Dermis microvascular lymphatic vessel endothelial cell (primary cell): Measurements from ENCODE around the gene EMX1. TPM values are rescaled to one million over a fixed set of nuclear protein-coding genes. Genes with fewer than 3 reads are reported as not detected.

Experiments used
- DNase-seq, 2 donors: peaks; one replicate each; pipeline versions ENCODE4 v3.0.0 to v3.0.0-alpha.2; 2010; ENCODE audit warnings: low read depth in 2 of 2
- total RNA-seq: library from RNA; depleted of rRNA; stranded (reverse); fragments of >200 nt; gene quantifications from 2 replicates; pipeline ENCODE4 v1.2.1, GENCODE V29; 2014

The EMX1 gene
- total RNA-seq, 1 donor from 2014 or later: not detected

- DNase-seq: no peak
Observed at GRCh38 chr2:72942881-72943418, 25.6 kb downstream of the EMX1 start.

GRCh38 chr2:72943540-72944395, 26.4 kb downstream of the EMX1 start:
- no peak for DNase-seq

- no peak for DNase-seq
Observed at GRCh38 chr2:72944804-72945449, 27.6 kb downstream of the EMX1 start.

GRCh38 chr2:72945450-72946019, 28.2 kb downstream of the EMX1 start:
- DNase-seq: no peak

- no peak for DNase-seq
Observed at GRCh38 chr2:72946466-72946865, 29.1 kb downstream of the EMX1 start.

- no peak for DNase-seq
Observed at GRCh38 chr2:72947952-72948830, 30.9 kb downstream of the EMX1 start.

- no peak for DNase-seq
Observed at GRCh38 chr2:72949045-72949444, 31.7 kb downstream of the EMX1 start.

GRCh38 chr2:72949642-72950041, 32.3 kb downstream of the EMX1 start:
- DNase-seq: no peak

- DNase-seq: no peak
Observed at GRCh38 chr2:72950558-72951255, 33.4 kb downstream of the EMX1 start.

- DNase-seq: no peak
Observed at GRCh38 chr2:72951303-72952095, 34.2 kb downstream of the EMX1 start.

GRCh38 chr2:72952110-72952823, 34.9 kb downstream of the EMX1 start:
- DNase-seq: no peak

GRCh38 chr2:72952961-72953360, 35.6 kb downstream of the EMX1 start:
- DNase-seq: no peak

GRCh38 chr2:72953528-72953927, 36.2 kb downstream of the EMX1 start:
- DNase-seq: no peak

GRCh38 chr2:72953976-72954375, 36.7 kb downstream of the EMX1 start:
- no peak for DNase-seq

- DNase-seq: no peak
Observed at GRCh38 chr2:72954376-72955227, 37.3 kb downstream of the EMX1 start.

GRCh38 chr2:72955228-72956049, 38.1 kb downstream of the EMX1 start:
- no peak for DNase-seq

- no peak for DNase-seq
Observed at GRCh38 chr2:72956050-72956395, 38.7 kb downstream of the EMX1 start.

GRCh38 chr2:72956936-72957335, 39.6 kb downstream of the EMX1 start:
- DNase-seq: no peak
